ENCODE data around the gene ZNF333.
"Not testable (repeated sequence)": the region's sequence is repeated elsewhere in the genome, so short reads cannot be mapped to it uniquely, and the experiment has no call there.

Gene ZNF333

DNA sequence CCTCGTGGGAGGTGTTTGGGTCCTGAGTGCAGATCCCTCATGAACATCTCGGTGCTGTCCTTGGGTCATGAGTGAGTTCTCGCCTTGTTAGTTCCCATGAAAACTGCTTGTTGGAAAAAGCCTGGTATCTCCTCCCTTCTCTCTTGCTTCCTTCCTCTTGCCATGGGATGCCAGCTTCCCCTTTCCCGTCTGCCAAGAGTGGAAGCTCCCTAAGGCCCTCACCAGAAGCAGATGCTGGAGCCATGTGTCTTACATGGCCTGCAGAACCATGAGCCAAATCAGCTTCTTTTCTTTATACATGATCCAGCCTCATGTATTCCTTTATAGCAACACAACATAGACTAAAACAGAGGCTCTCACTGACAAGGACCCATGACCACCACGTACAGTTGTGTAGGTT lies 80.3 kb downstream of the ZNF333 start:
- no peak for DNase-seq

DNA sequence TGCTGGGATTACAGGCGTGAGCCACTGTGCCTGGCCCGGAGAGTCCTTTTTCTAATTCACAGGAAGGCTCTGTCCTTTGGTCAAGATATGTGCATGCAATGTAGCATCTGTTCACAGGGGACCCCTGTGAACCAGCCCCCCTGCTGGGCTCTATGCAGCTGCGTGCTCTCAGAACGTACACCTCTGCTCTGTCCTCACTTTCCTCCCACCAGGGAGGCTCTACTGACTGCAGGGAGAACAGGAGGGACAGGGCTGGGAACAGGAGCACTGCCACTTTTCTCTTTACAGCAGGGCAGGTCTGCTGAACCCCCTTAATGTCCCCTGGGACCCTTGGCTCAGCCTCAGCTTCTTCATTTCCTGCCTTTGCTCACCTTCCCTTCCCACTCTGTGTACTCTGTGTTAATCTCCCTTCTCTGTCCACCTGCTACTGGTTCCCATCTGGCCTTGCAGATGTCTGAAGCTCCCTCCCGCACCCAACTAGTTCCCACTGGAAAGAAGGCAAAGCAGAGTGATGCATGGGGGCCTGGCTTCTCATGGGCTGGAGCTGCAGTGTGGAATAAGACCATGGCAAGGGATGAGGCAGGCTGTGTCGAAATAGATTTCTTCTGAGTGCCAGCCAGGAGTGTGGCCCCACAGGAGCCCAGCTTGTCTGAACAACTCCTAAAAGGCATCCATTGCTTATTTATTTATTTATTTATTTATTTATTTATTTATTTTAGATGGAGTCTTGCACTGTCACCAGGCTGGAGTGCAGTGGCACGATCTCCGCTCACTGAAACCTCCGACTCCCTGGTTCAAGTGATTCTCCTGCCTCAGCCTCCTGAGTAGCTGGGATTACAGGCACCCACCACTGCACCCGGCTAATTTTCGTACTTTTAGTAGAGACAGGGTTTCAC lies 81.3 kb downstream of the ZNF333 start:
- no peak for DNase-seq

GRCh38 chr19:14772467-14772866 lies 82.6 kb downstream of the ZNF333 start:
- no peak for DNase-seq

DNA sequence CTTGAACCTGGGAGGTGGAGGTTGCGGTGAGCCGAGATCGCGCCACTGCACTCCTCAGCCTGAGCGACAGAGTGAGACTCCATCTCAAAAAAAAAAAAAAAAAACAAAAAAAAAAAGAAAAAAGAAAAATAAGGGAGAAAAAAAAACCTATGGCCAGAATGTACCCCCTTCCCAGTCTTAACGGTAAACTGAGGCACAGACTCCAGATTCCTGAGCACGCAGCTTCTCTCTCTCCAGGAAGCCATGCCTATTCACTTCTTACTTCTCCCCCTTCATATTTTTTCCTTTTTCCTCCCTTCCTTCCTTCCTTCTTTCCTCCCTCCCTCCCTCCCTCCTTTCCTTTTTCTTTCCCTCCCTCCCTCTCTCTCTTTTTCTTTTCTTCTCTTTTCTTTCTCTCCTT lies 83.1 kb downstream of the ZNF333 start:
- DNase-seq: no peak

- not testable (repeated sequence) for DNase-seq
These were observed 83.9 kb downstream of the ZNF333 start for GRCh38 chr19:14773722-14774121.

DNA sequence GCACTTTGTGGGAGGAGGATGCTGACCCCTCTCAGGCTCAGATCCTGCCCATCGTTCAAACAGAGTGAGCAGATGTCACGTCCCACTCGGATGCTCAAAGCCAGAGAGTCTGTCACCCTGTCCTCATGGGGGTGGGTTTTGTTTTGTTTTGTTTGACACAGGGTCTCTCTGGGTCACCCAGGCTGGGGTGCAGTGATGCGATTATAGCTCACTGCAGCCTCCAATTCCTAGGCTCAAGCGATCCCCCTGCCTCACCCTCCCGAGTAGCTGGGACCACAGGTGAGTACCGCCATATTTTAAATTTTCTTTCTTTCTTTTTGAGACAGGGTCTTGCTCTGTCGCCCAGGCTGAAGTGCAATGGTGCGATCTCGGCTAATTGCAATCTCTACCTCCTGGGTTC lies 84.5 kb downstream of the ZNF333 start:
- DNase-seq: no peak

DNA sequence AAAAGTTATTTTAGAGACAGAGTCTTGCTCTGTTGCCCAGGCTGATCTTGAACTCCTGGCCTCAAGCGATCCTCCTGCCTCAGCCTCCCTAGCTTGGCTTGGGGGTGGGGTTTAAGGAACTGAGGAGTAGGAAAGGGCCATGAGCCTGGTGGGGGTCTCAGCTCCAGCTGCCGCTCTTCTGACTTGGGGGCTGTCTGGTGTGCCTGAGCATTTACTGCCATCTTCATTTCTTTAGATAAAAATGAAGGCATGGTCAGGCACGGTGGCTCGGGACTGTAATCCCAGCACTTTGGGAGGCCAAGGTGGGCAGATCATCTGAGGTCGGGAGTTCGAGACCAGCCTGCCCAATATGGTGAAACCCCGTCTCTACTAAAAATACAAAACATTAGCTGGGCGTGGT lies 85.5 kb downstream of the ZNF333 start:
- not testable (repeated sequence) for DNase-seq

GRCh38 chr19:14775869-14776586 lies 86.2 kb downstream of the ZNF333 start:
- no peak for DNase-seq

DNA sequence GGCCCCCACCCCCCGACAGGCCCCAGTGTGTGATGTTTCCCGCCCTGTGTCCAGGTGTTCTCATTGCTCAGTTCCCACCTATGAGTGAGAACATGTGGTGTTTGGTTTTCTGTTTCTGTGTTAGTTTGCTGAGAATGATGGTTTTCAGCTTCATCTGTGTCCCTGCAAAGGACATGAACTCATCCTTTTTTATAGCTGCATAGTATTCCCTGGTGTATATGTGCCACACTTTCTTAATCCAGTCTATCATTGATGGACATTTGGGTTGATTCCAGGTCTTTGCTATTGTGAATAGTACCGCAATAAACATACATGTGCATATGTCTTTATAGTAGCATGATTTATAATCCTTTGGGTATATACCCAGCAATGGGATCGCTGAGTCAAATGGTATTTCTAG lies 87.8 kb downstream of the ZNF333 start:
- not testable (repeated sequence) for DNase-seq

DNA sequence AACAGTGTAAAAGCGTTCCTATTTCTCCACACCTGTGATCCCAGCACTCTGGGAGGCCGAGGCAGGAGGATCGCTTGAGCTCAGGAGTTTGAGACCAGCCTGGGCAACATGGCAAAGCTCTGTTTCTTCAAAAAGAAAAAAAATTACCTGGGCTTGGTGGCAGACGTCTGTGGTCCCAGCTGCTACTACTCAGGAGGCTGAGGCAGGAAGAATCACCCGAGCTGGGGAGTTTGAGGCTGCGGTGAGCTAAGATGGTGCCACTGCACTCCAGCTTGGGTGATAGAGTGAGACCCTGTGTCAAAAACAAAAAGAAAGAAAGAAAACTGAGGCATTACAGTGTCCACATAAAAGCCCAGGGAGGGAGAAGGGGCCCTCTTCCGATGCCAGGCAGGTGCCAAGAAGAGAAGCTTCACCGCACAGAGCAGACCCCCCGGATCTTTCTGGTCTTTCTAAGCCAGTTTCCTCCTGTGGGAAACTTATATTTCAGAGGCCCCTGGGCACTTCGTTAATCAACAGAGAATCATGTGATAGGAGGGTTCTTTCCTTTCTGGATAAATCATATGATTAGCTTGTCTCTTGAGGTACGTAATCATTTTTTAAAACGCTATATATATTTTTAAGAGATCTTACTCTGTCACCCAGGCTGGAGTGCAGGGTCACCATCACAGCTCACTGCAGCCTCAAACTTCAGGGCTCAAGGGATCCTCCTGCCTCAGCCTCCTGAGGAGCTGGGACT lies 88.4 kb downstream of the ZNF333 start, which contains the start of gene ADGRE2:
TSS of gene ADGRE2 (minus strand) at position 451 of the 736 bp plus-strand sequence. CDS start 1,804 bp downstream, outside the sequence.
- not testable (repeated sequence) for DNase-seq

DNA sequence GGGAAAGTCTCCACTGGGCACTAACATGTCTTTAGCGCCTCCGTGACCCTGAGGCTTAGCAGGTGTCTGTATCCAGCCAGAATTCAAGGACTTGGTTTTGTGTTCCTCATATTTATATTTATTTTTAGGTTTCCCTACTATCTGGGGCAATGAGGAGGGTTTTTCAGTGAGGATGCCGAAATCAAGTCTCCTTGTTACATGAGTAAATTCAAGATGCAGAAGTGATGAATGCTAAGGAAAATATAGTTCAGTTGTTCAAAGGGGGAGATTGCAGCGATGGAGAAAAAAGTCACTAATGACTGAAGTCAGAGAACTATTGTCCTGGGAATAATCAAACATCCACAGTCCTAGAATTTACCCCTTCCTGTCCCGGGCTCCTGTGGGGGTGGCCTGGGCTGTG lies 89.3 kb downstream of the ZNF333 start:
- DNase-seq: no peak

DNA sequence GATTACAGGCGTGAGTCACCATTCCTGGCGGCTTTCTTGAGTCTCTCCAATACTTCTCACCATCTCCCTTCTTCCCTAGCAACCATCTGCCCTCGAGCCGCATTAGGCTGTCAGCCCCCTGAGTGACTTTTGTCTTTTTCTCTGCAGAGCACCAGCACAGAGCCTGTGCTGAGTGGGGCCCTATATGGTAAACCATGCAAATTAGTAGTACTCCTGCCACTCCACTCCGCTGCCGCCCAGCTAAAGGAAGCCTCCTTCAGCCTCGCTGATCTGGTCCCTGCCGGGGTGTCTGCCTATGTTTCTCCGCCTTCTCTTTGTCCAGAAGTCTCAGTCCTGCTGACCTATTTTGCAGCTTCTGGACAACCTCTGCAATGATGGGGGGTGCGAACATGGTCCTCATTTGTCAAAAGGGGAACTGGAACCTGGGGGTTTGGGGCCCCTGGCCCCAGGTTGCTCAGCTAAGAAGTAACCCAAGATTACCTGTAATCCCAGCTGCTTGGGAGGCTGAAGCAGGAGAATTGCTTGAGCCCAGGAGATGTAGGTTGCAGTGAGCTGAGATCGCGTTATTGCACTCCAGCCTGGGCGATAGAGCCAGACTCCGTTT lies 90.9 kb downstream of the ZNF333 start:
- DNase-seq: not testable (repeated sequence)

GRCh38 chr19:14781713-14782536 lies 92.1 kb downstream of the ZNF333 start:
- DNase-seq: not testable (repeated sequence)

DNA sequence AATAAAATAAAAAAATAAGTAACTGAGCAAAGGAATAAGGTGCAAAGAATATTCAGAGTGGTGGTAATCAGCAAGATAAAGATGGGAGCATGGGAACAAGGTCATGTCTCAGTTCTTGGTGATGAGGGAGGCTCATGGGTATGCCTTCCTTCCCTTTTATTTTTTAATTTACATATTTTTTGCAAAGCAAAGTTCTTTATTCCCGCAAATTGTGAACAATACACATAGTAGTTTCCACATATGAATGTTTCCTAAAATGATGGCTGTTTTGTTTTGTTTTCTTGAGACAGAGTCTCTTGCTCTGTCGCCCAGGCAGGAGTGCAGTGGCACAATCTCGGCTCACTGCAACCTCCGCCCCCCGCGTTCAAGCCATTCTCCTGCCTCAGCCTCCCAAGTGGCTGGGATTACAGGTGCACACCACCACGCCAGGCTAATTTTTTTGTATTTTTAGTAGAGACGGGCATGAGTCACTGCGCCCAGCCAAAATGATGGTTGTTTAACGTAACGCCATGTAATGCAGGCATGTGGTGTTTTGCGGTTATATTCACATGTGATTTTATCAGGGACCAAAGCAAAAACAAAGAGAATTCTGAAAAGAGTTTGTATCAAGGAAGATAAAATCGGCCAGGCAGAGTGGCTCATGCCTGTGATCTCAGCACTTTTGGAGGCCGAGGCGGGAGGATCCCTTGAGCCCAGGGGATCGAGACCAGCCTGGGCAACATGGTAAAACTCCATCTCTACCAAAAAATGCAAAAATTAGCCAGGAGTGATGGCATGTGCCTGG lies 93.0 kb downstream of the ZNF333 start:
- DNase-seq: no peak

All from stimulated activated CD4-positive, alpha-beta T cell treated with anti-CD3 and anti-CD28 coated beads, Interleukin-12 subunit alpha, Interleukin-12 subunit beta, amount 100 ng/mL, for 4 hours (primary cell).